T1000 (cell line): ENCODE results near the gene KIRREL2.
"Not testable (repeated sequence)": the region's sequence is repeated elsewhere in the genome, so short reads cannot be mapped to it uniquely, and the experiment has no call there.

Experiments used
- DNase-seq: peaks from one replicate; lab custom pipeline; 2025; ENCODE audit warnings: mixed read lengths; lab: John Stamatoyannopoulos, UW

Gene KIRREL2

GRCh38 chr19:35869327-35870123 lies 12.8 kb downstream of the KIRREL2 start:
- peak; percentile 60 for DNase-seq

DNA sequence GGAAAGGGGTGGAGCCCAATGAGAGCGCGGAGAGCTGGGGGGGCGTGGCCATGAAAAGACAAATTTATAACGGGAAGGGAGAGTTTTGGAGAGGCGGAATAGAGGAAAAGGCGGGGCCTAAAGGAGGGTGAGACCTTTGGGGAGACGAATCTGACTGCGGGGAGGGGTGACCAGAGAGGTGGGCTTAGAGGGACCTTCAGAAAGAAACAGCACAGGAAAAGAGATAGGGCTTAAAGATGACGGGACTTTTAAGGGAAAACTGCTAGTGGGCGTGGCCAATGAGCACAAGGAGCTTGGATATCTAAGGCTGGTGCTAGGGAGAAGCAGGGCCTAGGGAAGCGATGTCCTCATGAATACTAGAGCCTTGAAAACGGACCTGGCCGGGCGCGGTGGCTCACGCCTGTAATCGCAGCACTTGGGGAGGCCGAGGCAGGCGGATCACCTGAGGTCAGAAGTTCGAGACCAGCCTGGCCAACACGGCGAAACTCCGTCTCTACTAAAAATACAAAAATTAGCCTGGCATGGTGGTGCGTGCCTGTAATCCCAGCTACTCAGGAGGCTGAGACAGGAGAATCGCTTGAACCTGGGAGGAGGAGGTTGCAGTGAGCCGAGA lies 13.5 kb downstream of the KIRREL2 start:
- DNase-seq = not testable (repeated sequence)

GRCh38 chr19:35870798-35871197 lies 14.1 kb downstream of the KIRREL2 start:
- DNase-seq = no peak

DNA sequence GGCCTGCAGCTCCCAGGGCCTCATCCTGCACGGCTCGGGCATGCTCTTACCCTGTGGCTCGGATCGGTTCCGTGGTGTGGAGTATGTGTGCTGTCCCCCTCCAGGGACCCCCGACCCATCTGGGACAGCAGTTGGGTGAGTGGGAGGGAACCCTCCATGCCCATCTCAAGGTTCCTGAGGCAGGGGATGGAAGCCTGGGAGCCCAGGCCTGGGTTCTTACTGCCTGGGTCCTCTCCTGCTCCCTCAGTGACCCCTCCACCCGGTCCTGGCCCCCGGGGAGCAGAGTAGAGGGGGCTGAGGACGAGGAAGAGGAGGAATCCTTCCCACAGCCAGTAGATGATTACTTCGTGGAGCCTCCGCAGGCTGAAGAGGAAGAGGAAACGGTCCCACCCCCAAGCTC lies 14.9 kb downstream of the KIRREL2 start:
- DNase-seq = no peak

- no peak for DNase-seq
These were observed 15.5 kb downstream of the KIRREL2 start for GRCh38 chr19:35872180-35872579.

DNA sequence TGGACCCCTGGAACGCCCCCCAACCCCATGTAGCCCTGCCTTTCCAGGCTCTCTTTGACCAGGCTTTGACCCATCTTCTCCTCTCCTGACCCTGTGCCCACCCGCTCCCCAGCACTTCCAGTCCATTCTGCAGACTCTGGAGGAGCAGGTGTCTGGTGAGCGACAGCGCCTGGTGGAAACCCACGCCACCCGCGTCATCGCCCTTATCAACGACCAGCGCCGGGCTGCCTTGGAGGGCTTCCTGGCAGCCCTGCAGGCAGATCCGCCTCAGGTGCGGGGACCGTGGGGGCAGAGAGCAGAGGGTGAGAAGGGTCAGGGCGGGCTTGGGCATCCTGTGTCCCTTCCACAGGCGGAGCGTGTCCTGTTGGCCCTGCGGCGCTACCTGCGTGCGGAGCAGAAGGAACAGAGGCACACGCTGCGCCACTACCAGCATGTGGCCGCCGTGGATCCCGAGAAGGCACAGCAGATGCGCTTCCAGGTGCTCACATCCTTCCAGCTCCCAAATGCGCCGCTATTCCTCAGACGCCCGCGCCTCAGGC lies 17.8 kb downstream of the KIRREL2 start:
- no peak for DNase-seq

- no peak for DNase-seq
These were observed 22.4 kb downstream of the KIRREL2 start for GRCh38 chr19:35879068-35879467.

DNA sequence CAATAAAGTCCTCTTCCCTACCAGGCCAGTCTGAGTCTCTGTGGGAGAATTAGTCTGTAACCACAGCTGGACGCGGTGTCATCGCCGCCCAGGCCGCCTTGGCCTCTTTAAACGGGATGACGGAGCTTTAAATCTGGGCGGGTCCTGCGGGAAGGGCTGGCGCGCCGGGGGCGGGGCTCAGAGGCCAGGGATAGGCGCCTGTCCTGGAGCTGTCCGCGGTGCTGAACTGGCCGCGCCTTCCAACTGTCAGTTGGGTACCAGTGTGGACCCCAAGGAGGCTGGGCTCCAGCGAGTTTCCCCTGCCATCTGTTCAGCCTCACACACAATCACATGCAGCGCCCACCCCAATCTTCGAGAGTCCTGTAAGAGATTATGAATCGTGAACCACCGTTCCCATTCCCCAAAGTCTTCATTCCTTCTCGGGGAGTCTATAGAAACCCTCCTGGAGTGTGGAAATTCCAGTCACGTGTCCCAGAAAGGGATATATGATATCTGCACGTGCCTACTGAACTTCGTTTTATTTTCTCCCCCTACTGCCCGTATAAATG lies 23.1 kb downstream of the KIRREL2 start:
- peak; percentile 87 for DNase-seq

GRCh38 chr19:35882114-35882832 lies 25.6 kb downstream of the KIRREL2 start:
- DNase-seq = no peak

DNA sequence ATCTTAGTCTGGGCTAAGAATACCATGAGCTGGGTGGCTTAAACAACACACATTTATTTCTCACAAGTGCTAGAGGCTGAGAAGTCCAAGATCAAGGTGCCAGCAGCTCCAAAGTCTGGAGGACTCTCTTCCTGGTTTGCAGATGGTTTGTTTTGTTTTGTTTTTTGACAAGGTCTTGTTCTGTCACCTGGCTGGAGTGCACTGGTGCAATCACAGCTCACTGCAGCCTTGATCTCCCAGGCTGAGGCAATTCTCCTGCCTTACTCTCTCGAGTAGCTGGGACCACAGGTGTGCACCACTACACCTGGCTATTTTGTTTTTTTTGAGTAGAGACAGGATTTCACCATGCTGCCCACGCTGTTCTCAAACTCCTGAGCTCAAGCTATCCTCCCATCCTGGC lies 27.2 kb downstream of the KIRREL2 start:
- no peak for DNase-seq

- DNase-seq = no peak
These were observed 28.6 kb downstream of the KIRREL2 start for GRCh38 chr19:35885225-35885738.

DNA sequence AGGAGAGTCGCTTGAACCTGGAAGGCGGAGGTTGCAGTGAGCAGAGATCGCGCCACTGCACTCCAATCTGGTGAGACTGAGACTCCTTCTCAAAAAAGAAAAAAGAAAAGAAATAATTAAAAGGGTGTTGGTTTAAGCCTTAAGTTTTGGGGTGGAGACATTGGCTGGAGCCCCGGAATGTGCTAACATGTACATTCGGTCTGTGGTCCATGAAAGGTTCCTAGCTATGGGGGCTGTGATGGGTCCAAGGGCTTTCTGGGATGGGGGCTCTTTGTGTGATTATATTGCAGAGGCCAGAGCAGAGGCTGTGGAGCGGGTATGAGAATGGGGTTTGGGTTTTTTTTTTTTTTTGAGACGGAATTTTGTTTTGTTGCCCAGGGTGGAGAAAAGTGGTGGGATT lies 29.2 kb downstream of the KIRREL2 start:
- no peak for DNase-seq

- DNase-seq = no peak
These were observed 30.5 kb downstream of the KIRREL2 start for GRCh38 chr19:35887197-35887596.

- no peak for DNase-seq
These were observed 31.7 kb downstream of the KIRREL2 start for GRCh38 chr19:35888398-35888797.

- no peak for DNase-seq
These were observed 32.8 kb downstream of the KIRREL2 start for GRCh38 chr19:35889370-35890112.

- no peak for DNase-seq
These were observed 33.5 kb downstream of the KIRREL2 start for GRCh38 chr19:35890113-35890650.

- DNase-seq = not testable (repeated sequence)
These were observed 35.1 kb downstream of the KIRREL2 start for GRCh38 chr19:35891819-35892218.

- DNase-seq = no peak
These were observed 37.6 kb downstream of the KIRREL2 start for GRCh38 chr19:35894342-35894741.

GRCh38 chr19:35895911-35896642 lies 39.4 kb downstream of the KIRREL2 start:
- no peak for DNase-seq

GRCh38 chr19:35896643-35897040 lies 39.9 kb downstream of the KIRREL2 start:
- DNase-seq = no peak
